GM23248 (cell line): ENCODE data around the gene THBS2.

Source experiments
- EZH2 ChIP-seq: fragments of 200-600 bp; sonication (generic); IDR thresholded peaks from 2 replicates; pipeline ENCODE4 v1.6.1; 2018; ENCODE audit warnings: antibody characterized with exemption, mild to moderate bottlenecking; ENCODE audit not compliant: insufficient read depth, poor library complexity, severe bottlenecking
- EZH2phosphoT487 ChIP-seq: fragments of 200-600 bp; sonication (generic); IDR thresholded peaks from 2 replicates; pipeline ENCODE4 v1.6.1; 2018; ENCODE audit warnings: antibody characterized with exemption, moderate library complexity, mild to moderate bottlenecking, low read depth; ENCODE audit not compliant: insufficient read depth

DNA sequence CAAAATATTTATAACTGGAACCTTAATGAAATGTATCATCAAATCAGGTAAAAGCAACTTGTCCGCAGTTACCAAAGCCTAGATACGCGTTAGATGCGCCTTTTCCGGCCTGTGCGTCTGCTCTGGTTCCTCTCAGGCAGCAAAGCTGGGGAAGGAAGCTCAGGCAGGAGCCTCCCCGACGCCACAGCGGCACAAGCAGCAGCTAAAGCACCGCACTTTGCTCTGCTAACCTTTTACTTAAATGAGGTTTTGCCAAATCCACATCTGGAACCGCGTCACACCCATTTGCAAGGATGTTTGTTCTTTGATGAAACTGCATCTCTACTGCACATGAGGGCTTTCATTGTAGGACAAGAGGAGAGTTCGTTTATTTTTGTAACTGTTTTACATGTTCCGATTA is 36.8 kb downstream of the THBS2 start:
- TF ChIP-seq EZH2phosphoT487 = no peak
- TF ChIP-seq EZH2 = no peak
